Loucy (cell line): ENCODE data around the gene SPATA13.
"Not testable (repeated sequence)": the region's sequence is repeated elsewhere in the genome, so short reads cannot be mapped to it uniquely, and the experiment has no call there.

Experiments
- H2AFZ ChIP-seq: fragments of 200-600 bp; sonication (generic); 2 replicates; pipeline ENCODE4 v1.6.0; 2016; ENCODE audit warnings: antibody characterized with exemption, mild to moderate bottlenecking, low read length, moderate library complexity
- H3F3A ChIP-seq: fragments of 200-600 bp; 2 replicates; pipeline ENCODE4 v1.6.0; 2016; ENCODE audit warnings: antibody characterized with exemption, low read depth, mild to moderate bottlenecking
- H3K27me3 ChIP-seq: fragments of 200-600 bp; sonication (generic); 2 replicates; pipeline ENCODE4 v1.6.1; 2014; ENCODE audit warnings: low read length, mild to moderate bottlenecking; ENCODE audit not compliant: insufficient read depth, poor library complexity, severe bottlenecking
- H3K36me3 ChIP-seq: fragments of 200-600 bp; sonication (generic); 2 replicates; pipeline ENCODE4 v1.6.1; 2016; ENCODE audit warnings: low read length; ENCODE audit not compliant: insufficient read depth
- H3K4me1 ChIP-seq: fragments of 200-600 bp; sonication (generic); 2 replicates; pipeline ENCODE4 v1.5.1; 2014; ENCODE audit warnings: low read length, mild to moderate bottlenecking; ENCODE audit not compliant: insufficient read depth, poor library complexity, severe bottlenecking
- H3K4me2 ChIP-seq: fragments of 200-600 bp; sonication (generic); 2 replicates; pipeline ENCODE4 v1.6.0; 2014; ENCODE audit warnings: antibody characterized with exemption, low read length, low read depth, mild to moderate bottlenecking; ENCODE audit not compliant: poor library complexity, severe bottlenecking
- H3K4me3 ChIP-seq: fragments of 200-600 bp; sonication (generic); 2 replicates; pipeline ENCODE4 v1.5.1; 2014; ENCODE audit warnings: low read length, mild to moderate bottlenecking, mixed read lengths; ENCODE audit not compliant: poor library complexity, severe bottlenecking
- H3K79me2 ChIP-seq: fragments of 200-600 bp; sonication (generic); 2 replicates; pipeline ENCODE4 v1.6.1; 2014; ENCODE audit warnings: low read length; ENCODE audit not compliant: insufficient read depth
- H3K9ac ChIP-seq: fragments of 200-600 bp; sonication (generic); 2 replicates; pipeline ENCODE4 v1.6.0; 2014; ENCODE audit warnings: mild to moderate bottlenecking, low read depth, low read length, moderate library complexity; ENCODE audit not compliant: poor library complexity, severe bottlenecking
- H3K9me2 ChIP-seq: fragments of 200-600 bp; sonication (generic); replicated peaks from 2 replicates; pipeline ENCODE4 v1.6.1; 2016; ENCODE audit warnings: low read depth, low read length, mixed read lengths
- H3K9me3 ChIP-seq: fragments of 200-600 bp; sonication (generic); 2 replicates; pipeline ENCODE4 v1.6.1; 2014; ENCODE audit warnings: mild to moderate bottlenecking, antibody characterized with exemption, low read length, low read depth; ENCODE audit not compliant: insufficient read depth
- H4K20me1 ChIP-seq: fragments of 200-600 bp; sonication (generic); 2 replicates; pipeline ENCODE4 v1.6.0; 2014; ENCODE audit warnings: antibody characterized with exemption, low read length, mild to moderate bottlenecking; ENCODE audit not compliant: insufficient read depth, poor library complexity, severe bottlenecking
- EZH2phosphoT487 ChIP-seq: fragments of 200-600 bp; IDR thresholded peaks from 2 replicates; pipeline ENCODE4 v1.6.1; 2018; ENCODE audit warnings: antibody characterized with exemption, mild to moderate bottlenecking, moderate library complexity, borderline replicate concordance
- TF ChIP-seq, protein P1 (sequence below): fragments of 200-600 bp; sonication (generic); conservative IDR thresholded peaks from 2 replicates; pipeline ENCODE4 v1.5.1; 2014; ENCODE audit warnings: mild to moderate bottlenecking, antibody characterized with exemption, low read length

Gene SPATA13

DNA sequence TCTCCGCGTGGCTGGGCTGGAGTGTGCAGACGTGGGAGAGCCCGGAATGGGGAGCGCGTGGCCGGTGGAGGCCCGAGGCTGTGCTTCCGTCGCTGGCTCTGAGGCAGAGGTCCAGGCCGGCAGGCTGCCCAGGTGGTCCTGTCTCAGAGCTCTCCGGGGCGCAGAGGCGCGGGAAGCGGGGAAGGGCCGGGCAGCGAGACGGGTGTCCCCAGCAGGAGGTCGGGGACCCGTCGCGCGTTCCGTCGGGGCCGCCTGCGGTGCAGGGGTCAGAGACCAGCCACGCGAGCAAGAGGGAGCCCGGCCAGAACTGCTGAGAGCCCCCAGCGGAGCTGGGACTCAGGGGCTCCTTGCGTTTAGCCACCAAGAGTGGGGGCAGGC is 147.5 kb downstream of the SPATA13 start:
- Histone ChIP-seq H3K9me3 (no peaks in the 10 kb centered on the region), H3K9me2 (no peaks in the 10 kb centered on the region), H3K79me2 (no peaks in the 10 kb centered on the region), H3K36me3 (peaks cover 18% of the 10 kb centered on the region; the same call in 1 of the 2 replicates), H2AFZ (no peak overlapping the region), H3K27me3 (no peaks in the 10 kb centered on the region), H3K4me2 (no peak overlapping the region), H3K9ac (no peak overlapping the region), H3K4me3 (no peak overlapping the region), H3K4me1 (no peaks in the 10 kb centered on the region), H3F3A (no peaks in the 10 kb centered on the region), H4K20me1 (no peaks in the 10 kb centered on the region)
- no peak for TF ChIP-seq EZH2phosphoT487
- TF ChIP-seq, protein P1, sequence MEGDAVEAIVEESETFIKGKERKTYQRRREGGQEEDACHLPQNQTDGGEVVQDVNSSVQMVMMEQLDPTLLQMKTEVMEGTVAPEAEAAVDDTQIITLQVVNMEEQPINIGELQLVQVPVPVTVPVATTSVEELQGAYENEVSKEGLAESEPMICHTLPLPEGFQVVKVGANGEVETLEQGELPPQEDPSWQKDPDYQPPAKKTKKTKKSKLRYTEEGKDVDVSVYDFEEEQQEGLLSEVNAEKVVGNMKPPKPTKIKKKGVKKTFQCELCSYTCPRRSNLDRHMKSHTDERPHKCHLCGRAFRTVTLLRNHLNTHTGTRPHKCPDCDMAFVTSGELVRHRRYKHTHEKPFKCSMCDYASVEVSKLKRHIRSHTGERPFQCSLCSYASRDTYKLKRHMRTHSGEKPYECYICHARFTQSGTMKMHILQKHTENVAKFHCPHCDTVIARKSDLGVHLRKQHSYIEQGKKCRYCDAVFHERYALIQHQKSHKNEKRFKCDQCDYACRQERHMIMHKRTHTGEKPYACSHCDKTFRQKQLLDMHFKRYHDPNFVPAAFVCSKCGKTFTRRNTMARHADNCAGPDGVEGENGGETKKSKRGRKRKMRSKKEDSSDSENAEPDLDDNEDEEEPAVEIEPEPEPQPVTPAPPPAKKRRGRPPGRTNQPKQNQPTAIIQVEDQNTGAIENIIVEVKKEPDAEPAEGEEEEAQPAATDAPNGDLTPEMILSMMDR: no peak

DNA sequence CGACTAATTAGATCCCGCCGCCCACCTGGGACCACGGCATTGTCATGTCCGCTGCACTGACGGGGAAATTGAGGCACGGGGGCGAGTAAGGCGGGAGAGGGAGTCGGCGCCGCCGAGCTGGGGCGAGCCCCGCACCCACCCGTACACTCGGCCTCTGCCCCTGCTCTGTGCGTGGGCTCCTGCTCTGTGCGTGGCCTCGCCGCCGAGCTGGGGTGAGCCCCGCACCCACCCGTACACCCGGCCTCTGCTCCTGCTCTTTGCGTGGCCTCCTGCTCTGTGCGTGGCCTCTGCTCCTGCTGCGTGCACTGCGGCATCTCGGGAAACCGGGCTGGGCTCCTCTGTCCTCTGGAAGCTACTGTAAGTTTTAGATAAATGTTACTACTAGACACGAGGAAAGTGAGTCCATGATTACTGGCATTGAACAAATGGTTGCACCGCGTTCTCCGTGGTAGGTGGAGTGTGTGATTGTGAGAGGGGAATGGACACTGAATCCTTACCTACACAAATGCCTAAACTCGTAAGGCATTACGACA is 148.0 kb downstream of the SPATA13 start:
- H3K36me3 ChIP-seq: peaks cover 13% of the 10 kb centered on the region; the same call in 1 of the 2 replicates
- H3K9me3 ChIP-seq: no peaks in the 10 kb centered on the region
- no peaks in the 10 kb centered on the region for H4K20me1 ChIP-seq
- H2AFZ ChIP-seq: no peak overlapping the region
- no peak overlapping the region for H3K4me2 ChIP-seq
- no peaks in the 10 kb centered on the region for H3F3A ChIP-seq
- no peaks in the 10 kb centered on the region for H3K9me2 ChIP-seq
- H3K27me3 ChIP-seq: no peaks in the 10 kb centered on the region
- H3K4me3 ChIP-seq: no peak overlapping the region
- TF ChIP-seq, protein P1: no peak
- TF ChIP-seq EZH2phosphoT487: no peak
- no peak overlapping the region for H3K9ac ChIP-seq
- no peaks in the 10 kb centered on the region for H3K79me2 ChIP-seq
- H3K4me1 ChIP-seq: no peaks in the 10 kb centered on the region

DNA sequence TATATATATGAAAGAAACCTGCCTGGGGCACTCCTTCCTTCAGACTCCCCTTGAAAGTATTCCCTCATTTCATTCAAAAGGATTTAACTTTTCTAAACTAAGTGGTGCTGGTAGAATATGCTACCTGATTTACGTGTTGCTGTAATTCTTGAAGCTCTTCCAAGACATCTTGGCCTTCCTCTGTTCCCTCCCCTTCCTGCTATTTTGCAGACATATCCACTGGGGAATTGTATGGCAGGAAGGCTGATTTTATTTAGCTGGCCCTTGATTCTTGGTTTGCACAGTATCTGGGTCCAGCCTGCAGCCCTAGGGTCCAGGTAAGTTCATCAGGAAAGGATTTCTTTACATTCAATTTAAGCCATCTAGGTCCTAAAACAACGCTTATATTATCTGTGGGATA is 148.8 kb downstream of the SPATA13 start, which contains the start of gene C1QTNF9:
TSS of gene C1QTNF9 (plus strand) at position 281 of the 400 bp plus-strand sequence. CDS start 6,424 bp downstream, outside the sequence.
- not testable (repeated sequence) for H3K79me2 ChIP-seq, H3K4me3 ChIP-seq, H3K9ac ChIP-seq, H3K9me2 ChIP-seq, H4K20me1 ChIP-seq, H3K36me3 ChIP-seq, H3F3A ChIP-seq, H3K9me3 ChIP-seq, H3K27me3 ChIP-seq, H3K4me1 ChIP-seq, H2AFZ ChIP-seq, H3K4me2 ChIP-seq

DNA sequence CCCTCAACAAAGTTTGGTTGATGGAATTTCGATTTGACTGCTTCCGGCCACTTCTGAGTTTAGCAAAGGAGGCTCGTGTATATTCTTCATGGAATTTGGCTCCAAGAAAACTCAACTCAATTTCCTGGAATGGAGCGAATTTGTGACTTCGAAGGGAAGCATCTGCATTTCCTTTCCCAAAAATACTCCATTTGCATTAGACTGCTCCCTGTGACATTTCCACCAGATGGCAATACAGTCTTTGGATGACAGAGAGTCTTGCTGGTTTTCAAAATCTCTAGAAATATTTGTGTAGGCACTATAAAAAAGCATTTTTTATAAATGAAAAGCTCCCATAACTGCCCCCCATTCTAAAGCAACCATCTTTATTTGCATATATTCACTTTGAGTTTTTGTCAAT is 152.9 kb downstream of the SPATA13 start:
- no peaks in the 10 kb centered on the region for H3K36me3 ChIP-seq
- no peaks in the 10 kb centered on the region for H3F3A ChIP-seq
- H3K9me3 ChIP-seq: no peaks in the 10 kb centered on the region
- H3K79me2 ChIP-seq: no peaks in the 10 kb centered on the region
- H3K9ac ChIP-seq: no peak overlapping the region
- no peaks in the 10 kb centered on the region for H3K9me2 ChIP-seq
- TF ChIP-seq, protein P1: peak; percentile 37
- no peak for TF ChIP-seq EZH2phosphoT487
- no peak overlapping the region for H3K4me3 ChIP-seq
- no peak overlapping the region for H2AFZ ChIP-seq
- no peaks in the 10 kb centered on the region for H4K20me1 ChIP-seq
- no peaks in the 10 kb centered on the region for H3K4me1 ChIP-seq
- no peak overlapping the region for H3K4me2 ChIP-seq
- H3K27me3 ChIP-seq: no peaks in the 10 kb centered on the region

DNA sequence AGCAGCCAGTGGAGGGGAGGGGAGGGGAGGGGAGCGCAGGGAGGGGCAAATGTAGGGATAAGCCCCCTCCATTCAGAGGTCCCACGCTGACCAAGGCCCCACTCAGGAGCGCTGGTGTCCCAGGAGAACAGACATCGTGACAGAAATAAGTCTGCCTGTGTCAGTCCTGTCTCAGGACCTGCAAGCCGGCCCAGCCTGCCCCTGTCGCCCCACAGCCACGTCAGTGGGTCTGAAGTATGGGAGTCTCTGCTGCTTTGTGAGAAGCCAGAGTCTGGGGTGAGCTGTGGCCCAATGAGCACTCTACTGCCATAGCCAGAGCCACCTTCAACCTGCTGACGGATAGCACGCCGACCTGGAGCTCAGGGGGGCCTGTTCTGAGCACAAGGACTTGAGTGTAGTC is 157.3 kb downstream of the SPATA13 start:
- not testable (repeated sequence) for H3K9ac ChIP-seq, H3K79me2 ChIP-seq, H3K4me3 ChIP-seq, H3K27me3 ChIP-seq, H4K20me1 ChIP-seq, H3K4me1 ChIP-seq, H3F3A ChIP-seq, H3K9me3 ChIP-seq, H3K4me2 ChIP-seq, H2AFZ ChIP-seq, H3K9me2 ChIP-seq, H3K36me3 ChIP-seq
